Activated T-helper 1 cell treated with anti-CD3 and anti-CD28 coated beads, Interleukin-2, amount 50 U/mL, for 16 hours (primary cell): ENCODE measurements around the gene DLG2.

Experiments used
- DNase-seq, 2 donors: peaks; one replicate each; pipeline ENCODE4 v3.0.0-alpha.2; 2020; ENCODE audit warnings: low read depth in 1 of 2, low spot score in 1 of 2

DLG2 gene

GRCh38 chr11:83557653-83558052 is 2069.5 kb downstream of the DLG2 start:
- no peak for DNase-seq

GRCh38 chr11:83554876-83555275 is 2072.3 kb downstream of the DLG2 start:
- DNase-seq: no peak

- no peak for DNase-seq
Observed at GRCh38 chr11:83549984-83550667, 2077.0 kb downstream of the DLG2 start.

GRCh38 chr11:83546368-83546767 is 2080.8 kb downstream of the DLG2 start:
- DNase-seq: no peak

GRCh38 chr11:83545494-83546260 is 2081.5 kb downstream of the DLG2 start:
- no peak for DNase-seq

- no peak for DNase-seq
Observed at GRCh38 chr11:83544846-83545245, 2082.3 kb downstream of the DLG2 start.

GRCh38 chr11:83543706-83544439 is 2083.3 kb downstream of the DLG2 start:
- DNase-seq: no peak

- DNase-seq: no peak
Observed at GRCh38 chr11:83542861-83543260, 2084.3 kb downstream of the DLG2 start.

- no peak for DNase-seq
Observed at GRCh38 chr11:83540728-83541127, 2086.4 kb downstream of the DLG2 start.

GRCh38 chr11:83540112-83540675 is 2086.9 kb downstream of the DLG2 start:
- DNase-seq: no peak

- no peak for DNase-seq
Observed at GRCh38 chr11:83538286-83538685, 2088.9 kb downstream of the DLG2 start.

- DNase-seq: no peak
Observed at GRCh38 chr11:83537131-83537610, 2090.0 kb downstream of the DLG2 start.

GRCh38 chr11:83533166-83533565 is 2094.0 kb downstream of the DLG2 start:
- DNase-seq: no peak

GRCh38 chr11:83528877-83529276 is 2098.3 kb downstream of the DLG2 start:
- no peak for DNase-seq

- DNase-seq: no peak
Observed at GRCh38 chr11:83528225-83528624, 2098.9 kb downstream of the DLG2 start.

GRCh38 chr11:83523676-83524075 is 2103.5 kb downstream of the DLG2 start:
- no peak for DNase-seq

- DNase-seq: no peak
Observed at GRCh38 chr11:83522911-83523310, 2104.2 kb downstream of the DLG2 start.

GRCh38 chr11:83521647-83522596 is 2105.2 kb downstream of the DLG2 start:
- DNase-seq: no peak

GRCh38 chr11:83520849-83521248 is 2106.3 kb downstream of the DLG2 start:
- DNase-seq: no peak

- DNase-seq: no peak
Observed at GRCh38 chr11:83511646-83512045, 2115.5 kb downstream of the DLG2 start.
